ENCODE measurements around the gene MED26. TPM values are rescaled to one million over a fixed set of nuclear protein-coding genes. Genes with fewer than 3 reads are reported as not detected.
"Not testable (repeated sequence)": the region's sequence is repeated elsewhere in the genome, so short reads cannot be mapped to it uniquely, and the experiment has no call there.

Gene MED26
- total RNA-seq, 4 donors from 2014 or later = 7.2 to 15.5 (median 8.2) TPM

DNA sequence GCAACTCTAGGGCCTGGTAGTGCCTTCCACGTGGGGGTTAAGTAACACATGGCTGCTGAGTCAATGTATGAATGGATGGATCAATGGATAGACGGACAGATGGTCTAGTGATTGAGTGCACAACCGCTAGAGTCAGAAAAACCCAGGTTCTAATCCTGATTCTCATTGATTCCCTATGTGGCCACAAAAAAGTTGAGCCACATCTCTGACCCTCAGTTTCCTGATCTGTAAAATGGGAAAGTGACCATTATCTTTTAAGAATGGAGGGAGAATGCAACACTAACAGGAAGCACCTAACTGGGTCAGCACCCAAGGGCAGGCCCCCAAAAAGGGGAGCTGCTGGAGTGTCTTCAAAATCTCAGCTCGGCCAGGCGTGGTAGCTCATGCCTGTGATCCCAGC is 29.4 kb upstream of the MED26 start:
- DNase-seq (ENCODE audit: low spot score) (no peak), ATAC-seq (ENCODE audit: low FRiP score) (no peak)
- TF ChIP-seq, protein P1, sequence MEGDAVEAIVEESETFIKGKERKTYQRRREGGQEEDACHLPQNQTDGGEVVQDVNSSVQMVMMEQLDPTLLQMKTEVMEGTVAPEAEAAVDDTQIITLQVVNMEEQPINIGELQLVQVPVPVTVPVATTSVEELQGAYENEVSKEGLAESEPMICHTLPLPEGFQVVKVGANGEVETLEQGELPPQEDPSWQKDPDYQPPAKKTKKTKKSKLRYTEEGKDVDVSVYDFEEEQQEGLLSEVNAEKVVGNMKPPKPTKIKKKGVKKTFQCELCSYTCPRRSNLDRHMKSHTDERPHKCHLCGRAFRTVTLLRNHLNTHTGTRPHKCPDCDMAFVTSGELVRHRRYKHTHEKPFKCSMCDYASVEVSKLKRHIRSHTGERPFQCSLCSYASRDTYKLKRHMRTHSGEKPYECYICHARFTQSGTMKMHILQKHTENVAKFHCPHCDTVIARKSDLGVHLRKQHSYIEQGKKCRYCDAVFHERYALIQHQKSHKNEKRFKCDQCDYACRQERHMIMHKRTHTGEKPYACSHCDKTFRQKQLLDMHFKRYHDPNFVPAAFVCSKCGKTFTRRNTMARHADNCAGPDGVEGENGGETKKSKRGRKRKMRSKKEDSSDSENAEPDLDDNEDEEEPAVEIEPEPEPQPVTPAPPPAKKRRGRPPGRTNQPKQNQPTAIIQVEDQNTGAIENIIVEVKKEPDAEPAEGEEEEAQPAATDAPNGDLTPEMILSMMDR (IDR thresholded peaks at IDR 0.05) = no peak

- TF ChIP-seq, protein P1 (IDR thresholded peaks at IDR 0.05) = no peak
- DNase-seq (ENCODE audit: low spot score) (no peak), ATAC-seq (ENCODE audit: low FRiP score) (no peak)
These were observed 27.7 kb upstream of the MED26 start for GRCh38 chr19:16655727-16656126.

DNA sequence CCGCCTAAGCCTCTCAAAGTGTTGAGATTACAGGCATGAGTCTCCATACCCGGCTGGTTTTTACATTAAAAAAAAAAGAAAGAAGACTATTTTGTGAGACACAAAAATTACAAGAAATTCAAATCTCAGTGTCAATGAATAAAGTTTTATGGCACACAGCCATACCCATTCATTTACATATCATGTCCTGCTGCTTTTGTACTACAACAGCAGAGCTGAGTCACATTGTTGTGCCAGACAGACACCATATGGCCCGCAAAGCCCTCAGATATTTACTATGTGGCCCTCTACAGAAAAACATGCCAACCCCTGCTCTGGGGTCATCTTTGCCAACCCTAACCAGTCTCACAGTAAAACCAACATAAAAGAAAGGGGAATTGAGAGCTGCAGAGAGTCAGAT is 26.6 kb upstream of the MED26 start:
- TF ChIP-seq, protein P1 (IDR thresholded peaks at IDR 0.05) = no peak
- DNase-seq (ENCODE audit: low spot score) = no peak
- no peak for ATAC-seq (ENCODE audit: low FRiP score)

DNA sequence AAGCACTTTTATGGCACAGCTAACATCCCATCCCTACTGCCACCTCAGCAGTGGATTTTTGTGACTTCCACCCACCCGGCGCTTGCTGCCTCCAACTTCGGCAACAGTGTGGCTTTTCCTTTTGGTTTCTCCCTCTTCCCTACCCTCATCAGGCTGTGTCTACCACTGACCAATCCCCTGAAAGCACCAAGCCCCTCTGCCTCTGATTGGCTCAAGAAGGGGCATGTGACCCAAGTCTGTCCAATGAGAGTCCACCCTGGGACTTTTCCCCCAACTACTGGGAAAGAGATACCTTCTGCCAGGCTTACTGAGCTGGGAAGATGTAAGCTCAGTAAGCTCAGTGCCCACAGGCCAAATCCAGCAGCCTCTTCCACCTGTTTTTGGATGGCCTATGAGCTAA is 26.1 kb upstream of the MED26 start:
- TF ChIP-seq, protein P1 (IDR thresholded peaks at IDR 0.05) = no peak
- DNase-seq (ENCODE audit: low spot score) (no peak), ATAC-seq (ENCODE audit: low FRiP score) (no peak)

GRCh38 chr19:16652854-16653253 is 24.9 kb upstream of the MED26 start:
- TF ChIP-seq, protein P1 (IDR thresholded peaks at IDR 0.05) = no peak
- ATAC-seq (ENCODE audit: low FRiP score) = no peak
- no peak for DNase-seq (ENCODE audit: low spot score)

DNA sequence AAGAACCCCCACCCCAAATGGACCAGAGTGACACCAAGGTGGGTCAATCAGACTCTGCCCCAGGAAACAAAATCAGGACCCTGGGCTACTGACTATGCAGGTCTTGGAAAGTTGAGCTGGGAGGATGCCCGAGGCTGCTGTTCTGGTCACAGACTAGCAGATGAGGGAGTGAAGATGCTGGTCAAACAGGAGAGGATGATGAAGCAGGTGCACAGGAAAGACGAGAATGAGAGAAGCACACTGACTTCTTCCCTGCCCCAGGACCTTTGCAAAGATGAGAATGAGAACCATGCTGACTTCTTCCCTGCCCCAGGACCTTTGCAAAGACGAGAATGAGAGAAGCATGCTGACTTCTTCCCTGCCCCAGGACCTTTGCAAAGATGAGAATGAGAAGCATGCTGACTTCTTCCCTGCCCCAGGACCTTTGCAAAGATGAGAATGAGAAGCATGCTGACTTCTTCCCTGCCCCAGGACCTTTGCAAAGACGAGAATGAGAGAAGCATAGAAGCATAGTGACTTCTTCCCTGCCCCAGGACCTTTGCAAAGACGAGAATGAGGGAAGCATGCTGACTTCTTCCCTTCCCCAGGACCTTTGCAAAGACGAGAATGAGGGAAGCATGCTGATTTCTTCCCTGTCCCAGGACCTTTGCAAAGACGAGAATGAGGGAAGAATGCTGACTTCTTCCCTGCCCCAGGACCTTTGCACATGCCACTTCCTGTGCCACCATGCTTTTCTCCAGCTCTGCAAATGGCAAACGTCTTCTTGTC is 23.6 kb upstream of the MED26 start:
- not testable (repeated sequence) for ATAC-seq (ENCODE audit: low FRiP score); DNase-seq (ENCODE audit: low spot score)

DNA sequence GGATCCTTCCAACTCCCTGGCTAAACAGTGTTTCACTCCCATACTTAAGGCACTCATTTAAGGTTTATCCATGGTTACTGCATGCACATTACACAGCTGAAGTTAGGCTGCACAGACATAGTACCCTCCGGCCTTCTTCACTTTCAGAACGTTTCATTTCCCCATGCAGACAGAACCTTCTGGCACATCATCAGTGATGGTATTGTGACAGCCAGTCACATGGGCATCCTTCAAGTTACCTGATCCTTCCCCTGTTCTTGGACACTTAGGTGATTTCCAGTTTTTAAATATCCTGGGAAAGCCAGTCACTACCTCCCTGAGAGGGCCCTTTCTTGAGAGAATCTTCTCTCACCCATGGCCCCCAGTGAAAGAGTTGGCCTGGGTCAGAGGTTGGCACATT is 22.8 kb upstream of the MED26 start:
- DNase-seq (ENCODE audit: low spot score) (no peak), ATAC-seq (ENCODE audit: low FRiP score) (no peak)
- TF ChIP-seq, protein P1 (IDR thresholded peaks at IDR 0.05) = no peak
